Mucosa of descending colon (tissue), 3 donors: Measurements from ENCODE around the gene FBRSL1. TPM values are rescaled to one million over a fixed set of nuclear protein-coding genes. Genes with fewer than 3 reads are reported as not detected.

Source experiments
- ATAC-seq: fragments of 200-7000 bp; cut with Tn5 transposase; one replicate; pipeline ENCODE4 v1.9.1; 2020; ENCODE audit warnings: mild to moderate bottlenecking, moderate library complexity
- DNase-seq, 3 donors: peaks; one replicate each; pipeline ENCODE4 v3.0.0-alpha.2; 2020
- H3K36me3 ChIP-seq: fragments of 200-600 bp; one replicate; pipeline ENCODE4 v1.8.0; 2021; ENCODE audit warnings: low read depth, mild to moderate bottlenecking
- H3K4me1 ChIP-seq: fragments of 200-600 bp; one replicate; pipeline ENCODE4 v1.8.0; 2021; ENCODE audit warnings: low read depth, mild to moderate bottlenecking
- H3K4me3 ChIP-seq: fragments of 200-600 bp; one replicate; pipeline ENCODE4 v1.8.0; 2021; ENCODE audit warnings: mild to moderate bottlenecking
- H3K9me3 ChIP-seq: fragments of 200-600 bp; one replicate; pipeline ENCODE4 v1.8.0; 2021; ENCODE audit warnings: mild to moderate bottlenecking
- intact Hi-C, 2 donors: fragments of 100-400 bp; cut with DNase I in 1 of 2; cut with micrococcal nuclease in 1 of 2; formaldehyde crosslinking; loops; one replicate each; pipeline versions ENCODE4 v1.11.0 to v1.11.1; 2022; cut with DNase I, micrococcal nuclease
- total RNA-seq, 3 donors: library from RNA; stranded (reverse); fragmentation: NEBNext Ultra II Directional in 2 of 3; extraction: Animal tissue kit (Norgen Biotek cat#: 25700) in 2 of 3; gene quantifications; one replicate each; pipeline versions ENCODE4 v1.2.1 to v1.2.4, GENCODE V29; 2021 to 2023
- TF ChIP-seq, protein P1 (sequence below): fragments of 200-600 bp; IDR thresholded peaks from one replicate; pipeline ENCODE4 v1.8.0; 2022; ENCODE audit warnings: antibody characterized with exemption, mild to moderate bottlenecking
- donor health status: DM: no; HTN: no; CAD: no; lungs with moderate emphysema.
- donor health status: DM: no; HTN: no; CAD: no.
- donor health status: DM: no; HTN: yes; CAD: no.

The FBRSL1 gene
- total RNA-seq, 3 donors from 2014 or later, result 54.7 to 68.5 (median 55.6) TPM

GRCh38 chr12:132560364-132560613 is 70.3 kb downstream of the FBRSL1 start:
- Histone ChIP-seq H3K9me3 (no peaks in the 10 kb centered on the region), H3K4me1 (peaks cover 12% of the 10 kb centered on the region), H3K4me3 (peak overlapping the region; percentile 34), H3K36me3 (no peaks in the 10 kb centered on the region)
- TF ChIP-seq, protein P1, sequence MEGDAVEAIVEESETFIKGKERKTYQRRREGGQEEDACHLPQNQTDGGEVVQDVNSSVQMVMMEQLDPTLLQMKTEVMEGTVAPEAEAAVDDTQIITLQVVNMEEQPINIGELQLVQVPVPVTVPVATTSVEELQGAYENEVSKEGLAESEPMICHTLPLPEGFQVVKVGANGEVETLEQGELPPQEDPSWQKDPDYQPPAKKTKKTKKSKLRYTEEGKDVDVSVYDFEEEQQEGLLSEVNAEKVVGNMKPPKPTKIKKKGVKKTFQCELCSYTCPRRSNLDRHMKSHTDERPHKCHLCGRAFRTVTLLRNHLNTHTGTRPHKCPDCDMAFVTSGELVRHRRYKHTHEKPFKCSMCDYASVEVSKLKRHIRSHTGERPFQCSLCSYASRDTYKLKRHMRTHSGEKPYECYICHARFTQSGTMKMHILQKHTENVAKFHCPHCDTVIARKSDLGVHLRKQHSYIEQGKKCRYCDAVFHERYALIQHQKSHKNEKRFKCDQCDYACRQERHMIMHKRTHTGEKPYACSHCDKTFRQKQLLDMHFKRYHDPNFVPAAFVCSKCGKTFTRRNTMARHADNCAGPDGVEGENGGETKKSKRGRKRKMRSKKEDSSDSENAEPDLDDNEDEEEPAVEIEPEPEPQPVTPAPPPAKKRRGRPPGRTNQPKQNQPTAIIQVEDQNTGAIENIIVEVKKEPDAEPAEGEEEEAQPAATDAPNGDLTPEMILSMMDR, result no peak
- peak; percentile 72 for ATAC-seq
- intact Hi-C loops, result no loop called here
- DNase-seq, result peak in 2 of 3 donors; percentile 38 to 66

DNA sequence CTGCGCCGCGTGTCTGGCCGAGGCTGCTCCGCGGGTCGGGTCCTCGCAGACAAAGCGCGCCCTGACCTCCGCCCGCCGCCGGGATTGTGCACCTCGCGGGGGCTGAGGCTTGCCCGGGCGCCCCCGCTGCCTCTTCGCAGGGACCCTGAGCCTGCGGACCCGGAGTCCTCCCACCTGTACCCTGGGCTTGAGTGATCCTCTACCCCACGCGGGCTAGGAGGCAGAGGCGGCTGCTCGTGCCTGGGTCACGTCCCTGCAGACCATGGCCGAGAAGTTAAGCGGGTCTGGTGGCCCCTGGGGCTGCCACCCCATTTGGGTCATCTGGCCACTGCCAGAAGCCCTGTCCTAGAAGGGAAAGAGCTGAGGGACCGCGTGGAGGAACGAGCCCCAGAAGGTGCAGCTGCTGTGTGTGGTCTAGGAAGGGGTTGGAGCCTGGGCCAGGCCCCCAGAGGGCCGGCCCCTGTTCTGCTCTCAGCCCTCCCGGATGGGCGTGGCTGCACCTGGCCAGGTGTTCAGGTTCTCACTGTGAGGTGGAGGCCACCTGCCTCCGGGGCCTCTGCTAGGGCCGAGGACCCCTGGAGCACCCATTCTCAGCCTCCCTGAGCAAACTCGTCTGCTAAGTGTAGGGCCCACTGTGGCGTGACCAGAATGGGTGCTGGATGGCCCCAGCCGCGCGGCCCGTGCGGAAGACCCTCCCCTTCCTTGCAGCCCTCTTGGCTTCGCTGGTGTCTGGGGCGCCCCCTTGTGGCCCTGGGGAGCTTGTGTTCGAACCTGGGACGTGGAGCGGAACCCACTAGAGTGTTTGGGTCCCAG is 70.9 kb downstream of the FBRSL1 start:
- H3K36me3 ChIP-seq, result no peaks in the 10 kb centered on the region
- TF ChIP-seq, protein P1, result peak; percentile 72
- H3K4me1 ChIP-seq, result peaks cover 12% of the 10 kb centered on the region
- ATAC-seq (peak; percentile 83), DNase-seq (peak; percentile 73 to 81 (median 79))
- H3K9me3 ChIP-seq, result no peaks in the 10 kb centered on the region
- H3K4me3 ChIP-seq, result peak overlapping the region; percentile 34
- intact Hi-C loops, result no loop called here

Other genes with a start within 250 kb of the FBRSL1 start
- gene GALNT9, start 160.6 kb upstream of the FBRSL1 start, total RNA-seq, result 1 to 10 TPM in 1 of 3 donors, under 1 TPM in 1, not detected in 1; 0.43 to 3.7 TPM
- gene LRCOL1, start 120.4 kb downstream of the FBRSL1 start, total RNA-seq, result not detected
- 1 to 10 TPM in 1 of 3 donors, under 1 TPM in 2; 0.19 to 1.4 (median 0.32) TPM for gene P2RX2, start 128.6 kb downstream of the FBRSL1 start, total RNA-seq
- gene POLE, start 197.2 kb downstream of the FBRSL1 start, total RNA-seq, result 10 to 100 TPM; 45.0 to 72.2 (median 55.1) TPM
- 100 to 1,000 TPM in 1 of 3 donors, 10 to 100 TPM in 2; 52.1 to 141 (median 66.3) TPM for gene PXMP2, start 197.4 kb downstream of the FBRSL1 start, total RNA-seq
- 10 to 100 TPM; 25.5 to 38.9 (median 30.9) TPM for gene PGAM5, start 220.7 kb downstream of the FBRSL1 start, total RNA-seq